GM23338 (cell line): ENCODE results near the gene TMEM37. TPM values are rescaled to one million over a fixed set of nuclear protein-coding genes. Genes with fewer than 3 reads are reported as not detected.

Experiments used
- ATAC-seq: fragments of 200-7000 bp; cut with Tn5 transposase; 3 replicates; pipeline ENCODE4 v1.9.1; 2020
- DNase-seq: peaks from one replicate; pipeline ENCODE4 v3.0.0-alpha.2; 2015; ENCODE audit warnings: low spot score
- H2AFZ ChIP-seq: fragments of 200-600 bp; sonication (generic); 2 replicates; pipeline ENCODE4 v1.8.0; 2016; ENCODE audit warnings: antibody characterized with exemption, mild to moderate bottlenecking, moderate library complexity
- H3F3A ChIP-seq: fragments of 200-600 bp; sonication (generic); replicated peaks from 2 replicates; pipeline ENCODE4 v1.8.0; 2017; ENCODE audit warnings: antibody characterized with exemption, mixed run types, low read depth
- H3K27ac ChIP-seq: fragments of 200-600 bp; sonication (generic); 2 replicates; pipeline ENCODE4 v1.6.1; 2016; ENCODE audit warnings: low read depth
- H3K27me3 ChIP-seq: fragments of 200-600 bp; sonication (generic); 2 replicates; pipeline ENCODE4 v1.8.0; 2016; ENCODE audit warnings: mild to moderate bottlenecking, mixed run types, moderate library complexity; ENCODE audit not compliant: insufficient read depth
- H3K36me3 ChIP-seq: fragments of 200-600 bp; sonication (generic); 2 replicates; pipeline ENCODE4 v1.8.0; 2016; ENCODE audit warnings: mild to moderate bottlenecking; ENCODE audit not compliant: insufficient read depth
- H3K4me1 ChIP-seq: fragments of 200-600 bp; sonication (generic); 2 replicates; pipeline ENCODE4 v1.8.0; 2016; ENCODE audit warnings: mild to moderate bottlenecking, moderate library complexity; ENCODE audit not compliant: insufficient read depth
- H3K4me2 ChIP-seq: fragments of 200-600 bp; sonication (generic); 2 replicates; pipeline ENCODE4 v1.7.1; 2017; ENCODE audit warnings: mixed run types
- H3K4me3 ChIP-seq: fragments of 200-600 bp; sonication (generic); 2 replicates; pipeline ENCODE4 v1.6.1; 2016; ENCODE audit warnings: mixed run types
- H3K79me2 ChIP-seq: fragments of 200-600 bp; sonication (generic); replicated peaks from 2 replicates; pipeline ENCODE4 v1.8.0; 2017; ENCODE audit warnings: mild to moderate bottlenecking; ENCODE audit not compliant: insufficient read depth
- H3K9me2 ChIP-seq: fragments of 200-600 bp; sonication (generic); 2 replicates; pipeline ENCODE4 v1.8.0; 2017; ENCODE audit not compliant: insufficient read depth
- H4K20me1 ChIP-seq: fragments of 200-600 bp; sonication (generic); replicated peaks from 2 replicates; pipeline ENCODE4 v1.8.0; 2017; ENCODE audit warnings: mild to moderate bottlenecking; ENCODE audit not compliant: insufficient read depth
- H3K27ac Mint-ChIP-seq: 2 replicates; pipeline ENCODE4 v1.8.0; 2020; ENCODE audit warnings: inconsistent platforms, mild to moderate bottlenecking, moderate library complexity, mixed read lengths
- H3K27me3 Mint-ChIP-seq: 3 replicates; pipeline ENCODE4 v1.8.0; 2022; ENCODE audit warnings: low read depth, mild to moderate bottlenecking, moderate library complexity, mixed read lengths, inconsistent platforms; ENCODE audit not compliant: insufficient read depth, poor library complexity
- H3K36me3 Mint-ChIP-seq: 3 replicates; pipeline ENCODE4 v1.8.0; 2021; ENCODE audit warnings: low read depth, mild to moderate bottlenecking, inconsistent platforms, moderate library complexity, mixed read lengths
- H3K4me1 Mint-ChIP-seq: 3 replicates; pipeline ENCODE4 v1.8.0; 2020; ENCODE audit warnings: mild to moderate bottlenecking, inconsistent platforms, mixed read lengths
- H3K4me3 Mint-ChIP-seq: 3 replicates; pipeline ENCODE4 v1.8.0; 2021; ENCODE audit warnings: moderate library complexity, mild to moderate bottlenecking, inconsistent platforms, mixed read lengths
- H3K9me3 Mint-ChIP-seq: 3 replicates; pipeline ENCODE4 v1.8.0; 2020; ENCODE audit warnings: moderate library complexity, mild to moderate bottlenecking, inconsistent platforms, mixed read lengths
- CREB1 ChIP-seq: fragments of 250-450 bp; sonication (Bioruptor Pico); IDR thresholded peaks from 2 replicates; pipeline ENCODE4 v1.5.0; 2020; ENCODE audit warnings: low read depth, mild to moderate bottlenecking, moderate library complexity
- EZH2phosphoT487 ChIP-seq: fragments of 200-600 bp; sonication (generic); IDR thresholded peaks from one replicate; pipeline ENCODE4 v1.8.1; 2018; ENCODE audit warnings: antibody characterized with exemption; ENCODE audit not compliant: unreplicated experiment
- POLR2AphosphoS5 ChIP-seq: IDR thresholded peaks from 2 replicates; pipeline ENCODE4 v1.6.1; 2016; ENCODE audit warnings: antibody characterized with exemption, low read depth
- ZNF114 ChIP-seq: fragments of 250-450 bp; sonication (Bioruptor Pico); IDR thresholded peaks from 2 replicates; pipeline ENCODE4 v1.5.0; 2020; ENCODE audit warnings: mild to moderate bottlenecking, moderate library complexity
- polyA plus RNA-seq: library from polyadenylated mRNA; unstranded; fragments of >200 nt; fragmentation: Nextera tagmentation; extraction: Ambion mirVana; gene quantifications from 2 replicates; pipeline ENCODE4 v1.2.1, GENCODE V29; 2016
- total RNA-seq: library from RNA; depleted of rRNA; stranded (reverse); fragments of >200 nt; shearing (Covaris generic); gene quantifications from 2 replicates; pipeline ENCODE4 v1.2.3, GENCODE V29; 2014
- TF ChIP-seq, protein P1 (sequence below), 2 experiments: fragments of 200-600 bp in 1 of 2; sonication (generic) in 1 of 2; conservative IDR thresholded peaks; 2 replicates each; pipeline versions ENCODE4 v1.5.1 to v1.6.1; 2016 to 2017; ENCODE audit warnings: antibody characterized with exemption in 2 of 2, low read depth in 2 of 2, mild to moderate bottlenecking in 2 of 2, moderate library complexity in 1 of 2
- TF ChIP-seq, protein P2 (sequence below): IDR thresholded peaks from one replicate; pipeline ENCODE4 v1.6.1; 2018; ENCODE audit warnings: antibody characterized with exemption; ENCODE audit not compliant: unreplicated experiment
- TF ChIP-seq, protein P3 (sequence below): IDR thresholded peaks from 2 replicates; pipeline ENCODE4 v1.6.1; 2016; ENCODE audit warnings: antibody characterized with exemption

Gene TMEM37
- total and polyA plus RNA-seq, 2 experiments from 2014 or later = 8.6 to 8.8 TPM

DNA sequence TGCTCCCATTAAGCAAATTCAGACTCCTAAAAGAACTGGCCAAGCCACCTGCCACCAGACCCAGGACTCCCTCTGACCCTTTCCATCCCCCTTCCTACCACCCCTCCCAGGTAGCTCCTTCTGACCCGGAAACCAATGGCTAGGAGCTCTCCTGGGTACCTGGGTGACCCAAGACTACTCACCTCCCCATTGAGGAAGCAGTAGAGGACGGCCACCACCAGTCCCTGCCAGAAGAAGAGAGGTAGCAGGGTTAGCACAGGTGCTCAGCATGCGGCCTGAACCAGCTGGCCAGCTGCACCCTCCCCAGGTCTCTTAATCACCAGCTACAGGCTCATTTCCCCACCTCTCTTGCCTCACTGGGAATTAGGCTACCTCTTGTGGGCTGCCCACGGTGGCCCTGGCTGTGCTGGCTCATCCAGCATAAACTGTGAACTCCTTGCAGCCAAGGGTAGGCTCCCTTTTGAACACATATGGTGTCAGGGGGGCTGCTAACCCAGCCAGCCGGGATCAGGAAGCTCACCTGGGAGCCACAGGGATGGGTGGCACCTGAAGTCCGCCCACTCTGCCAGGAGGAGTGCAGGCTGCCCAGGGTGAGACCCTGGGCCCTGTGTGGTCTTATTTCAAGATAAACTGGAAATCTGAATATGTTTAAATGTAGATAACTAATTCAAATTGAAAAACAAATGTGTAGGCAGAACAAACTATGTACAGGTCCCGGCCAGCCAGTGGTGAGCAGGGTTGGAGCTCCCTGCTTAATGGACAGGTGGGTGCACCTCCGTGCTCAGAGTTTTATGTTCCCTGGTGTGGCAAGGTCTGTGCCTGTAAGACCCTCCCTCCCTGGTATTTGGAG is 9.9 kb downstream of the TMEM37 start:
- H3K4me1 ChIP-seq = peaks cover 13% of the 10 kb centered on the region; the same call in 1 of the 2 replicates
- no peaks in the 10 kb centered on the region; the same call in 1 of the 2 replicates for H3F3A ChIP-seq
- Mint-ChIP-seq H3K27ac (no peak overlapping the region), H3K27me3 (peaks cover 11% of the 10 kb centered on the region), H3K4me1 (peaks cover 15% of the 10 kb centered on the region), H3K36me3 (peaks cover 10% of the 10 kb centered on the region; the same call in 2 of the 3 replicates), H3K4me3 (no peak overlapping the region), H3K9me3 (no peaks in the 10 kb centered on the region)
- H3K36me3 ChIP-seq = no peaks in the 10 kb centered on the region
- H3K4me2 ChIP-seq = no peak overlapping the region
- H2AFZ ChIP-seq = no peak overlapping the region
- no peaks in the 10 kb centered on the region for H3K9me2 ChIP-seq
- no peak overlapping the region for H3K4me3 ChIP-seq
- ATAC-seq = peak; percentile 27
- no peaks in the 10 kb centered on the region for H3K27me3 ChIP-seq
- no peaks in the 10 kb centered on the region for H4K20me1 ChIP-seq
- H3K79me2 ChIP-seq = no peaks in the 10 kb centered on the region
- H3K27ac ChIP-seq = no peak overlapping the region
- TF ChIP-seq POLR2AphosphoS5 = no peak
- TF ChIP-seq, protein P1, sequence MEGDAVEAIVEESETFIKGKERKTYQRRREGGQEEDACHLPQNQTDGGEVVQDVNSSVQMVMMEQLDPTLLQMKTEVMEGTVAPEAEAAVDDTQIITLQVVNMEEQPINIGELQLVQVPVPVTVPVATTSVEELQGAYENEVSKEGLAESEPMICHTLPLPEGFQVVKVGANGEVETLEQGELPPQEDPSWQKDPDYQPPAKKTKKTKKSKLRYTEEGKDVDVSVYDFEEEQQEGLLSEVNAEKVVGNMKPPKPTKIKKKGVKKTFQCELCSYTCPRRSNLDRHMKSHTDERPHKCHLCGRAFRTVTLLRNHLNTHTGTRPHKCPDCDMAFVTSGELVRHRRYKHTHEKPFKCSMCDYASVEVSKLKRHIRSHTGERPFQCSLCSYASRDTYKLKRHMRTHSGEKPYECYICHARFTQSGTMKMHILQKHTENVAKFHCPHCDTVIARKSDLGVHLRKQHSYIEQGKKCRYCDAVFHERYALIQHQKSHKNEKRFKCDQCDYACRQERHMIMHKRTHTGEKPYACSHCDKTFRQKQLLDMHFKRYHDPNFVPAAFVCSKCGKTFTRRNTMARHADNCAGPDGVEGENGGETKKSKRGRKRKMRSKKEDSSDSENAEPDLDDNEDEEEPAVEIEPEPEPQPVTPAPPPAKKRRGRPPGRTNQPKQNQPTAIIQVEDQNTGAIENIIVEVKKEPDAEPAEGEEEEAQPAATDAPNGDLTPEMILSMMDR (conservative IDR thresholded peaks at IDR 0.05; ENCODE audit: low read depth in 2 of 2) = no peak
- TF ChIP-seq EZH2phosphoT487 = no peak
- TF ChIP-seq, protein P2, sequence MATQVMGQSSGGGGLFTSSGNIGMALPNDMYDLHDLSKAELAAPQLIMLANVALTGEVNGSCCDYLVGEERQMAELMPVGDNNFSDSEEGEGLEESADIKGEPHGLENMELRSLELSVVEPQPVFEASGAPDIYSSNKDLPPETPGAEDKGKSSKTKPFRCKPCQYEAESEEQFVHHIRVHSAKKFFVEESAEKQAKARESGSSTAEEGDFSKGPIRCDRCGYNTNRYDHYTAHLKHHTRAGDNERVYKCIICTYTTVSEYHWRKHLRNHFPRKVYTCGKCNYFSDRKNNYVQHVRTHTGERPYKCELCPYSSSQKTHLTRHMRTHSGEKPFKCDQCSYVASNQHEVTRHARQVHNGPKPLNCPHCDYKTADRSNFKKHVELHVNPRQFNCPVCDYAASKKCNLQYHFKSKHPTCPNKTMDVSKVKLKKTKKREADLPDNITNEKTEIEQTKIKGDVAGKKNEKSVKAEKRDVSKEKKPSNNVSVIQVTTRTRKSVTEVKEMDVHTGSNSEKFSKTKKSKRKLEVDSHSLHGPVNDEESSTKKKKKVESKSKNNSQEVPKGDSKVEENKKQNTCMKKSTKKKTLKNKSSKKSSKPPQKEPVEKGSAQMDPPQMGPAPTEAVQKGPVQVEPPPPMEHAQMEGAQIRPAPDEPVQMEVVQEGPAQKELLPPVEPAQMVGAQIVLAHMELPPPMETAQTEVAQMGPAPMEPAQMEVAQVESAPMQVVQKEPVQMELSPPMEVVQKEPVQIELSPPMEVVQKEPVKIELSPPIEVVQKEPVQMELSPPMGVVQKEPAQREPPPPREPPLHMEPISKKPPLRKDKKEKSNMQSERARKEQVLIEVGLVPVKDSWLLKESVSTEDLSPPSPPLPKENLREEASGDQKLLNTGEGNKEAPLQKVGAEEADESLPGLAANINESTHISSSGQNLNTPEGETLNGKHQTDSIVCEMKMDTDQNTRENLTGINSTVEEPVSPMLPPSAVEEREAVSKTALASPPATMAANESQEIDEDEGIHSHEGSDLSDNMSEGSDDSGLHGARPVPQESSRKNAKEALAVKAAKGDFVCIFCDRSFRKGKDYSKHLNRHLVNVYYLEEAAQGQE = no peak
- no peak for DNase-seq

DNA sequence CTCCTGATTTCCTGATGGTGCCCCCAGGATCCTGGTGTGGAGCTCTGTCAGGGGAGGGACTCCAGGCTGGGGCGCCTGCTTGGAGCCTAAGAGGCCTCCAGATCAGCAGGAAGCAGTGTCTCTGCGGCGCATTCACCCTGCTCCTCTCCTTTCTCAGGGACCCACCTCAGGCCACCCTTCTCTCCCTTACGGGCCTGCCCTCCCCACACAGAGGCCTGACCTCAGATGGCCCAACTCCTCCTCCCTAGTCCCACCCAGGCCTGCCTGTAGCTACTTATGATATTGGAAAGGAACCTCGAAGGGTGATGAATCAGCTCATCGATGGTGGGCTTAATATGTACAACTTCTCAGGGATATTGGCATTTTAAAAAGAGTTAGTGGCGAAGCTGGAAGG is 10.6 kb downstream of the TMEM37 start:
- H3K27ac Mint-ChIP-seq = no peak overlapping the region
- no peak for DNase-seq
- Histone ChIP-seq H3K4me1 (peaks cover 17% of the 10 kb centered on the region; the same call in 1 of the 2 replicates), H3F3A (no peaks in the 10 kb centered on the region; the same call in 1 of the 2 replicates), H2AFZ (no peak overlapping the region), H4K20me1 (no peaks in the 10 kb centered on the region), H3K4me3 (no peak overlapping the region), H3K9me2 (no peaks in the 10 kb centered on the region), H3K27me3 (no peaks in the 10 kb centered on the region), H3K27ac (no peak overlapping the region), H3K36me3 (no peaks in the 10 kb centered on the region), H3K79me2 (no peaks in the 10 kb centered on the region), H3K4me2 (no peak overlapping the region)
- H3K27me3 Mint-ChIP-seq = peaks cover 10% of the 10 kb centered on the region
- peaks cover 15% of the 10 kb centered on the region for H3K4me1 Mint-ChIP-seq
- no peak overlapping the region for H3K4me3 Mint-ChIP-seq
- peak; percentile 38 for ATAC-seq
- peaks cover 8% of the 10 kb centered on the region; the same call in 2 of the 3 replicates for H3K36me3 Mint-ChIP-seq
- no peaks in the 10 kb centered on the region for H3K9me3 Mint-ChIP-seq
- TF ChIP-seq, protein P1 (conservative IDR thresholded peaks at IDR 0.05; ENCODE audit: low read depth in 2 of 2) = no peak
- no peak for TF ChIP-seq ZNF114 (CRISPR knock-in tag)
- no peak for TF ChIP-seq CREB1 (CRISPR knock-in tag)
- TF ChIP-seq, protein P3, sequence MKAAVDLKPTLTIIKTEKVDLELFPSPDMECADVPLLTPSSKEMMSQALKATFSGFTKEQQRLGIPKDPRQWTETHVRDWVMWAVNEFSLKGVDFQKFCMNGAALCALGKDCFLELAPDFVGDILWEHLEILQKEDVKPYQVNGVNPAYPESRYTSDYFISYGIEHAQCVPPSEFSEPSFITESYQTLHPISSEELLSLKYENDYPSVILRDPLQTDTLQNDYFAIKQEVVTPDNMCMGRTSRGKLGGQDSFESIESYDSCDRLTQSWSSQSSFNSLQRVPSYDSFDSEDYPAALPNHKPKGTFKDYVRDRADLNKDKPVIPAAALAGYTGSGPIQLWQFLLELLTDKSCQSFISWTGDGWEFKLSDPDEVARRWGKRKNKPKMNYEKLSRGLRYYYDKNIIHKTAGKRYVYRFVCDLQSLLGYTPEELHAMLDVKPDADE = no peak
